IMR-90 (cell line): ENCODE measurements around the gene RGS19. TPM values are rescaled to one million over a fixed set of nuclear protein-coding genes. Genes with fewer than 3 reads are reported as not detected.

Source experiments
- ATAC-seq: fragments of 200-7000 bp; cut with Tn5 transposase; 2 replicates; pipeline ENCODE4 v1.9.1; 2020; ENCODE audit warnings: low read depth, mild to moderate bottlenecking, moderate library complexity
- BruUV-seq: library from RNA; stranded (reverse); fragments of 400-500 nt; replicated peaks from 2 replicates; lab custom pipeline; 2021; lab: Mats Ljungman, UMichigan
- CTCF ChIA-PET: fragments of 300-600 bp; formaldehyde crosslinking; extraction: SDS; loops from one replicate; lab custom pipeline; 2021; ENCODE audit warnings: antibody characterized with exemption; lab: Yijun Ruan, JAX
- POLR2A ChIA-PET: fragments of 300-600 bp; sonication (Branson Sonifier 250); formaldehyde crosslinking; loops from one replicate; lab custom pipeline; 2022; ENCODE audit warnings: antibody characterized with exemption; ENCODE audit not compliant: unreplicated experiment; lab: Charles Lee
- DNase-seq: peaks from one replicate; pipeline ENCODE4 v3.0.0; 2013
- H2AFZ ChIP-seq: replicated peaks from 2 replicates; pipeline ENCODE3; 2013; ENCODE audit warnings: low read length, mild to moderate bottlenecking; ENCODE audit not compliant: poor library complexity
- H2AK5ac ChIP-seq: 2 replicates; pipeline ENCODE4 v1.6.1; 2013; ENCODE audit warnings: low read depth, low read length, inconsistent platforms
- H2AK9ac ChIP-seq: replicated peaks from 2 replicates; pipeline ENCODE3; 2013; ENCODE audit warnings: mild to moderate bottlenecking, low read depth, low read length, moderate library complexity; ENCODE audit not compliant: poor library complexity
- H2BK120ac ChIP-seq: 2 replicates; pipeline ENCODE4 v1.6.1; 2013; ENCODE audit warnings: low read depth, low read length, inconsistent platforms
- H2BK15ac ChIP-seq: 3 replicates; pipeline ENCODE4 v1.6.1; 2013; ENCODE audit warnings: low read depth, low read length, inconsistent platforms
- H2BK20ac ChIP-seq: 2 replicates; pipeline ENCODE4 v1.6.1; 2013; ENCODE audit warnings: low read depth, mild to moderate bottlenecking, inconsistent platforms, low read length, moderate library complexity
- H2BK5ac ChIP-seq: 2 replicates; pipeline ENCODE4 v1.6.1; 2013; ENCODE audit warnings: mild to moderate bottlenecking, low read depth, low read length, inconsistent platforms; ENCODE audit not compliant: poor library complexity, severe bottlenecking
- H3K14ac ChIP-seq: replicated peaks from 2 replicates; pipeline ENCODE4 v1.6.1; 2013; ENCODE audit warnings: low read depth, low read length, inconsistent platforms
- H3K18ac ChIP-seq: 2 replicates; pipeline ENCODE4 v1.6.1; 2013; ENCODE audit warnings: low read depth, low read length, control low read depth
- H3K23ac ChIP-seq: 2 replicates; pipeline ENCODE4 v1.6.1; 2013; ENCODE audit warnings: low read depth, low read length, inconsistent platforms
- H3K27ac ChIP-seq: 2 replicates; pipeline ENCODE4 v1.5.1; 2013; ENCODE audit warnings: mild to moderate bottlenecking, control low read depth, low read length; ENCODE audit not compliant: insufficient read depth
- H3K27me3 ChIP-seq: 2 replicates; pipeline ENCODE4 v1.6.1; 2013; ENCODE audit warnings: low read length; ENCODE audit not compliant: control insufficient read depth, insufficient read depth
- H3K36me3 ChIP-seq: 2 replicates; pipeline ENCODE4 v1.6.1; 2013; ENCODE audit warnings: low read length, mixed read lengths; ENCODE audit not compliant: control insufficient read depth, insufficient read depth
- H3K4ac ChIP-seq: 2 replicates; pipeline ENCODE4 v1.6.1; 2013; ENCODE audit warnings: low read depth, low read length, inconsistent platforms
- H3K4me1 ChIP-seq: 2 replicates; pipeline ENCODE4 v1.6.1; 2013; ENCODE audit warnings: low read length, mixed read lengths; ENCODE audit not compliant: control insufficient read depth, insufficient read depth
- H3K4me2 ChIP-seq: 2 replicates; pipeline ENCODE4 v1.6.1; 2013; ENCODE audit warnings: low read depth, mild to moderate bottlenecking, control low read depth, low read length, moderate library complexity
- H3K4me3 ChIP-seq: 2 replicates; pipeline ENCODE4 v1.5.1; 2013; ENCODE audit warnings: low read depth, mild to moderate bottlenecking, control low read depth, low read length, moderate library complexity; ENCODE audit not compliant: insufficient read depth
- H3K56ac ChIP-seq: 2 replicates; pipeline ENCODE4 v1.6.1; 2013; ENCODE audit warnings: low read length, inconsistent platforms; ENCODE audit not compliant: insufficient read depth; ENCODE audit errors: extremely low read depth
- H3K79me1 ChIP-seq, 2 experiments: 2 replicates each; pipeline ENCODE4 v1.6.1; 2013; ENCODE audit warnings: low read length in 2 of 2, inconsistent platforms in 1 of 2, low read depth in 1 of 2
- H3K9ac ChIP-seq: 2 replicates; pipeline ENCODE4 v1.6.1; 2013; ENCODE audit warnings: low read depth, low read length, control low read depth
- H3K9me1 ChIP-seq: 2 replicates; pipeline ENCODE4 v1.6.1; 2013; ENCODE audit warnings: low read length, inconsistent platforms; ENCODE audit not compliant: insufficient read depth
- H3K9me3 ChIP-seq: 2 replicates; pipeline ENCODE4 v1.6.1; 2013; ENCODE audit warnings: low read length; ENCODE audit not compliant: control insufficient read depth, insufficient read depth
- H4K20me1 ChIP-seq: 2 replicates; pipeline ENCODE4 v1.6.1; 2013; ENCODE audit warnings: low read length, inconsistent platforms; ENCODE audit not compliant: insufficient read depth
- H4K5ac ChIP-seq: 2 replicates; pipeline ENCODE4 v1.6.1; 2013; ENCODE audit warnings: mild to moderate bottlenecking, low read depth, low read length, control low read depth
- H4K8ac ChIP-seq, 2 experiments: 2 replicates each; pipeline ENCODE4 v1.6.1; 2013; ENCODE audit warnings: low read depth in 2 of 2, low read length in 2 of 2, control low read depth in 1 of 2, inconsistent platforms in 1 of 2
- H4K91ac ChIP-seq: 2 replicates; pipeline ENCODE4 v1.6.1; 2013; ENCODE audit warnings: low read depth, low read length, inconsistent platforms; ENCODE audit not compliant: insufficient read depth
- CHD1 ChIP-seq: IDR thresholded peaks from 2 replicates; pipeline ENCODE4 v1.6.1; 2012; ENCODE audit warnings: low read depth, low read length, improper control_type of control experiment
- FOS ChIP-seq: fragments of 150-350 bp; IDR thresholded peaks from 2 replicates; pipeline ENCODE4 v1.6.1; 2016; ENCODE audit warnings: low read depth, low read length
- MAFK ChIP-seq: IDR thresholded peaks from 2 replicates; pipeline ENCODE4 v1.6.1; 2012; ENCODE audit warnings: low read depth, low read length, improper control_type of control experiment
- MAZ ChIP-seq: IDR thresholded peaks from 2 replicates; pipeline ENCODE4 v1.6.1; 2012; ENCODE audit warnings: low read depth, mild to moderate bottlenecking, low read length, improper control_type of control experiment, moderate library complexity, borderline replicate concordance
- MXI1 ChIP-seq: IDR thresholded peaks from 2 replicates; pipeline ENCODE4 v1.6.1; 2012; ENCODE audit warnings: low read depth, mild to moderate bottlenecking, low read length, moderate library complexity, borderline replicate concordance
- NFE2L2 ChIP-seq: fragments of 150-350 bp; IDR thresholded peaks from 2 replicates; pipeline ENCODE4 v1.6.1; 2016; ENCODE audit warnings: low read depth, mild to moderate bottlenecking, low read length
- POLR2A ChIP-seq: IDR thresholded peaks from 2 replicates; pipeline ENCODE4 v1.6.1; 2012; ENCODE audit warnings: mild to moderate bottlenecking, low read depth, low read length
- RAD21 ChIP-seq: IDR thresholded peaks from 2 replicates; pipeline ENCODE4 v1.6.1; 2012; ENCODE audit warnings: low read length, improper control_type of control experiment
- RCOR1 ChIP-seq: IDR thresholded peaks from 2 replicates; pipeline ENCODE4 v1.6.1; 2012; ENCODE audit warnings: mild to moderate bottlenecking, low read length, improper control_type of control experiment; ENCODE audit not compliant: insufficient replicate concordance
- RFX5 ChIP-seq: IDR thresholded peaks from 2 replicates; pipeline ENCODE4 v1.8.0; 2012; ENCODE audit warnings: low read depth, mild to moderate bottlenecking, low read length, moderate library complexity
- SMC3 ChIP-seq: fragments of 150-350 bp; IDR thresholded peaks from 2 replicates; pipeline ENCODE4 v1.6.1; 2016; ENCODE audit warnings: low read depth, mild to moderate bottlenecking, antibody characterized with exemption, low read length, moderate library complexity
- WGBS, 2 experiments: methylation state at CpG; one replicate each; pipeline versions ENCODE4 v1.1.5 to v1.1.7; 2013; ENCODE audit warnings: missing lambda C conversion rate in 2 of 2; ENCODE audit not compliant: insufficient read length in 1 of 2; ENCODE audit errors: extremely low coverage in 2 of 2; 5-methylcytosine and 5-hydroxymethylcytosine counted together
- dilution Hi-C: fragments of 300-500 bp; cut with HindIII; formaldehyde crosslinking; loops from one replicate; pipeline ENCODE4 v1.14.3; 2018; ENCODE audit warnings: low sequenced_read_pairs; ENCODE audit not compliant: unreplicated experiment
- in situ Hi-C: fragments of 300-500 bp; cut with MboI; formaldehyde crosslinking; loops from 3 replicates; pipeline ENCODE4 v1.14.3; 2019; ENCODE audit warnings: low sequenced_read_pairs, inconsistent platforms, mixed read lengths
- intact Hi-C: fragments of 100-400 bp; cut with micrococcal nuclease; formaldehyde crosslinking; loops from 2 replicates; pipeline ENCODE4 v1.10.0; 2022
- polyA plus RNA-seq, 3 experiments: library from polyadenylated mRNA; depleted of rRNA; stranded (reverse); fragments of >200 nt; gene quantifications; 2 replicates each; pipeline ENCODE4 v1.2.3, GENCODE V29; 2012; ENCODE audit warnings: low replicate concordance in 1 of 3
- total RNA-seq: library from RNA; depleted of rRNA; stranded (reverse); fragments of >200 nt; gene quantifications from 2 replicates; pipeline ENCODE4 v1.2.3, GENCODE V29; 2012
- TF ChIP-seq, protein P1 (sequence below): fragments of 150-350 bp; IDR thresholded peaks from 2 replicates; pipeline ENCODE4 v1.6.1; 2017; ENCODE audit warnings: mild to moderate bottlenecking, antibody characterized with exemption, low read length, low read depth
- TF ChIP-seq, protein P2 (sequence below): conservative IDR thresholded peaks from 2 replicates; pipeline ENCODE4 v1.5.1; 2012; ENCODE audit warnings: mild to moderate bottlenecking, low read depth, low read length, improper control_type of control experiment
- TF ChIP-seq, protein P3 (sequence below): fragments of 150-350 bp; IDR thresholded peaks from 2 replicates; pipeline ENCODE4 v1.6.1; 2016; ENCODE audit warnings: low read depth, mild to moderate bottlenecking, low read length, moderate library complexity, borderline replicate concordance

Gene RGS19
- total and polyA plus RNA-seq, 2 of the 4 experiments (the other 2 are of a cell fraction): 7.7 to 17.5 TPM

DNA sequence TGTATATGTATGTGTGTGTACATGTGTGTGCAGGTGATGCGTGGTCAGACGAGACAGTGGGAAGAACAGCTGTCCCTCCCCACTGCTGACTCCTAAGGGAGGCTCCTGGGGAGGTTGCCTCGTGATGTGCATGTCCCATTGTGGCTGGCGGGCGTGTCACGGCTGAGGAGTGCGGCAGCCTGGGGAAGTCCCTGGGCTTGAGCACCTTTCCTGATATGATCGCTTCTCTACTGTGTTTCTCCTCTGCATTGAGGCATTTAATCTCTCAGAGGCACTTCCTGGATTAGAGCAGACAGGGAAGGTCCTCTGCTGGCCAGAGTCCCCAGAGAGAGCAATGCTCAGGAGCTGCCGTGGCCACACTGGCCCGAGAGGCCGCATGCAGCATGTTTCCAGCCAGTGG is 16.6 kb upstream of the RGS19 start:
- intact Hi-C loops: no loop called here
- Histone ChIP-seq H2AK9ac (no peak overlapping the region), H3K9ac (no peak overlapping the region), H4K20me1 (no peaks in the 10 kb centered on the region), H3K4me3 (no peak overlapping the region), H2BK15ac (no peak overlapping the region), H3K36me3 (no peaks in the 10 kb centered on the region), H2BK5ac (no peak overlapping the region), H3K14ac (no peak overlapping the region), H3K4ac (no peak overlapping the region), H4K8ac (no peak overlapping the region), H3K18ac (no peak overlapping the region), H2BK20ac (no peak overlapping the region), H3K4me1 (no peaks in the 10 kb centered on the region), H2AK5ac (no peak overlapping the region), H3K9me3 (no peaks in the 10 kb centered on the region), H4K5ac (no peak overlapping the region), H3K4me2 (no peak overlapping the region), H3K27ac (no peak overlapping the region), H3K56ac (no peak overlapping the region), H3K9me1 (no peaks in the 10 kb centered on the region), H2AFZ (no peak overlapping the region), H3K27me3 (peaks cover 18% of the 10 kb centered on the region), H3K79me1 (no peaks in the 10 kb centered on the region), H4K91ac (no peak overlapping the region), H2BK120ac (no peak overlapping the region), H3K23ac (no peak overlapping the region)
- TF ChIP-seq RFX5: no peak
- no peak for TF ChIP-seq POLR2A
- TF ChIP-seq MAFK: no peak
- TF ChIP-seq, protein P1, sequence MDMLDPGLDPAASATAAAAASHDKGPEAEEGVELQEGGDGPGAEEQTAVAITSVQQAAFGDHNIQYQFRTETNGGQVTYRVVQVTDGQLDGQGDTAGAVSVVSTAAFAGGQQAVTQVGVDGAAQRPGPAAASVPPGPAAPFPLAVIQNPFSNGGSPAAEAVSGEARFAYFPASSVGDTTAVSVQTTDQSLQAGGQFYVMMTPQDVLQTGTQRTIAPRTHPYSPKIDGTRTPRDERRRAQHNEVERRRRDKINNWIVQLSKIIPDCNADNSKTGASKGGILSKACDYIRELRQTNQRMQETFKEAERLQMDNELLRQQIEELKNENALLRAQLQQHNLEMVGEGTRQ: no peak
- TF ChIP-seq RAD21: no peak
- TF ChIP-seq, protein P2, sequence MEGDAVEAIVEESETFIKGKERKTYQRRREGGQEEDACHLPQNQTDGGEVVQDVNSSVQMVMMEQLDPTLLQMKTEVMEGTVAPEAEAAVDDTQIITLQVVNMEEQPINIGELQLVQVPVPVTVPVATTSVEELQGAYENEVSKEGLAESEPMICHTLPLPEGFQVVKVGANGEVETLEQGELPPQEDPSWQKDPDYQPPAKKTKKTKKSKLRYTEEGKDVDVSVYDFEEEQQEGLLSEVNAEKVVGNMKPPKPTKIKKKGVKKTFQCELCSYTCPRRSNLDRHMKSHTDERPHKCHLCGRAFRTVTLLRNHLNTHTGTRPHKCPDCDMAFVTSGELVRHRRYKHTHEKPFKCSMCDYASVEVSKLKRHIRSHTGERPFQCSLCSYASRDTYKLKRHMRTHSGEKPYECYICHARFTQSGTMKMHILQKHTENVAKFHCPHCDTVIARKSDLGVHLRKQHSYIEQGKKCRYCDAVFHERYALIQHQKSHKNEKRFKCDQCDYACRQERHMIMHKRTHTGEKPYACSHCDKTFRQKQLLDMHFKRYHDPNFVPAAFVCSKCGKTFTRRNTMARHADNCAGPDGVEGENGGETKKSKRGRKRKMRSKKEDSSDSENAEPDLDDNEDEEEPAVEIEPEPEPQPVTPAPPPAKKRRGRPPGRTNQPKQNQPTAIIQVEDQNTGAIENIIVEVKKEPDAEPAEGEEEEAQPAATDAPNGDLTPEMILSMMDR: no peak
- no peak for TF ChIP-seq SMC3
- no peak for TF ChIP-seq CHD1
- no peak for TF ChIP-seq RCOR1
- no peak for TF ChIP-seq MAZ
- no peak for TF ChIP-seq NFE2L2
- TF ChIP-seq MXI1: no peak
- TF ChIP-seq, protein P3, sequence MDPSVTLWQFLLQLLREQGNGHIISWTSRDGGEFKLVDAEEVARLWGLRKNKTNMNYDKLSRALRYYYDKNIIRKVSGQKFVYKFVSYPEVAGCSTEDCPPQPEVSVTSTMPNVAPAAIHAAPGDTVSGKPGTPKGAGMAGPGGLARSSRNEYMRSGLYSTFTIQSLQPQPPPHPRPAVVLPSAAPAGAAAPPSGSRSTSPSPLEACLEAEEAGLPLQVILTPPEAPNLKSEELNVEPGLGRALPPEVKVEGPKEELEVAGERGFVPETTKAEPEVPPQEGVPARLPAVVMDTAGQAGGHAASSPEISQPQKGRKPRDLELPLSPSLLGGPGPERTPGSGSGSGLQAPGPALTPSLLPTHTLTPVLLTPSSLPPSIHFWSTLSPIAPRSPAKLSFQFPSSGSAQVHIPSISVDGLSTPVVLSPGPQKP: no peak
- TF ChIP-seq FOS: no peak
- DNase-seq (no peak), ATAC-seq (no peak)
- POLR2A ChIA-PET: no interaction called here
- dilution Hi-C loops: no loop called here
- WGBS, 2 experiments: 76% methylated on average over 8 of the region's 11 CpGs; no CpG with 5 or more reads in 1 of the 2 experiments
- CTCF ChIA-PET: no interaction called here
- in situ Hi-C loops: no loop called here
- BruUV-seq: no TSS peak
